C4-2B (cell line): Measurements from ENCODE around the gene TUBA8.
"Not testable (repeated sequence)": the region's sequence is repeated elsewhere in the genome, so short reads cannot be mapped to it uniquely, and the experiment has no call there.

Source experiments
- H3K27ac ChIP-seq: fragments of 450-650 bp; 2 replicates; pipeline ENCODE4 v1.5.1; 2017
- CTCF ChIP-seq: fragments of 450-650 bp; conservative IDR thresholded peaks from 2 replicates; pipeline ENCODE4 v1.5.1; 2017; ENCODE audit warnings: mild to moderate bottlenecking
- ZFX ChIP-seq: fragments of 450-650 bp; IDR thresholded peaks from 2 replicates; pipeline ENCODE4 v1.6.1; 2017

The TUBA8 gene

GRCh38 chr22:18110194-18110953 lies at the start of gene TUBA8:
Gene TUBA8, plus strand, starts transcription at chr22:18110809. Its CDS starts 57 bp downstream, at chr22:18110866.
- H3K27ac ChIP-seq = peak within 1 kb of the TSS; percentile 11; the same call in 1 of the 2 replicates
- no peak for TF ChIP-seq CTCF
- TF ChIP-seq ZFX = peak; percentile 38; the same call in 1 of the 2 replicates

- TF ChIP-seq CTCF = no peak
- TF ChIP-seq ZFX = no peak
- H3K27ac ChIP-seq = no peak overlapping the region
Measured at GRCh38 chr22:18062421-18062820, 48.2 kb upstream of the TUBA8 start.

- TF ChIP-seq CTCF (no peak), ZFX (no peak)
- H3K27ac ChIP-seq = no peak overlapping the region
Measured at GRCh38 chr22:18063306-18063705, 47.3 kb upstream of the TUBA8 start.

- H3K27ac ChIP-seq = not testable (repeated sequence)
Measured at GRCh38 chr22:18063715-18064114, 46.9 kb upstream of the TUBA8 start.

GRCh38 chr22:18064636-18065035 lies 46.0 kb upstream of the TUBA8 start:
- H3K27ac ChIP-seq = no peak overlapping the region
- TF ChIP-seq CTCF (no peak), ZFX (no peak)

GRCh38 chr22:18065256-18065655 lies 45.4 kb upstream of the TUBA8 start:
- H3K27ac ChIP-seq = no peak overlapping the region
- no peak for TF ChIP-seq ZFX
- TF ChIP-seq CTCF = no peak

- TF ChIP-seq ZFX (no peak), CTCF (no peak)
Measured at GRCh38 chr22:18066181-18066859, 44.3 kb upstream of the TUBA8 start.

GRCh38 chr22:18067121-18067520 lies 43.5 kb upstream of the TUBA8 start:
- TF ChIP-seq CTCF (no peak), ZFX (no peak)
- no peak overlapping the region for H3K27ac ChIP-seq

More at GRCh38 chr22:18066181-18066859, 44.3 kb upstream of the TUBA8 start:
- no peak overlapping the region for H3K27ac ChIP-seq
